ENCODE results near the gene CATSPERZ. TPM values are rescaled to one million over a fixed set of nuclear protein-coding genes. Genes with fewer than 3 reads are reported as not detected.
A peak's percentile ranks its signal among the peaks of the same experiment; 100 is the strongest.
"Not testable (repeated sequence)": the region's sequence is repeated elsewhere in the genome, so short reads cannot be mapped to it uniquely, and the experiment has no call there.

Gene CATSPERZ
- total and polyA plus RNA-seq, 3 donors from 2014 or later, result 278 to 1,116 (median 484) TPM

DNA sequence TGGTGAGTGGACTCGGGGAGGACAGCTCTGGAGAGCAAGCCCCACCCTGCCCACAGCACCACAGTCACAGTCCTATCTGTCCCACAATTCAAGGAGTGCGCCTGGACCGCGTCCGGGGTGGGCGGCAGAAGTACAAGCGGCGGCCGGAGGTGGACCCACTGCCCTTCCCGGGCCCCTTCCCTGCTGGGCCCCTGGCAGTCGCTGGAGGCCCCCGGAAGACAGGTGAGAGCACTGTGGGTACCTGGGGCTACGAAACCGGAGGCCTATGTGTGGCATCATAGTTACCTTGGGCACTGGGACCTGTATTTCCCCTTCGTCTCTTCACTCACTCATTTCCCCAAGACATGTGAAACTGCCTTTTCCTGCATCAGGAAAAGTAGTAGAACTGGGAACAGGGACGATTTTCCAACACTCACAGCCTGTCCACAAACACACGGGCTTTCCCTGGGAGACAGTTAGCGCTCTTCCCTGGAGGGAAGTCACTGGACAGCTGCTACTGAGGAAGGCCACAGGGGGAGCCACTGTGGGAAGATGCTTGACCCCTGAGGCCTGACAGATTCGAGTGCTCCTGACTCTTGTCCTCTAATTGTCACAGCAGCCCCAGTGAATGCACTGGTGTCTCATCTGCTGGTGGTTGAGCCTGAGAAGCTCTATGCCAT, 14.1 kb downstream of the CATSPERZ start:
- no peak for DNase-seq
- intact Hi-C loops (cut with DNase I; ENCODE audit: low total_unique reads), result no loop called here
- Histone ChIP-seq H3K4me3 (no peak overlapping the region), H3K27me3 (no peaks in the 10 kb centered on the region), H3K27ac (peak overlapping the region; percentile 42 to 71), H3K4me1 (peaks cover 6% of the 10 kb centered on the region), H3K36me3 (ENCODE audit: low read depth, missing control alignments) (no peaks in the 10 kb centered on the region), H3K9me3 (no peaks in the 10 kb centered on the region)
- 76 to 79% methylated on average over 9 to 19 of the region's 19 CpGs for WGBS, 2 donors
- TF ChIP-seq, protein P1, sequence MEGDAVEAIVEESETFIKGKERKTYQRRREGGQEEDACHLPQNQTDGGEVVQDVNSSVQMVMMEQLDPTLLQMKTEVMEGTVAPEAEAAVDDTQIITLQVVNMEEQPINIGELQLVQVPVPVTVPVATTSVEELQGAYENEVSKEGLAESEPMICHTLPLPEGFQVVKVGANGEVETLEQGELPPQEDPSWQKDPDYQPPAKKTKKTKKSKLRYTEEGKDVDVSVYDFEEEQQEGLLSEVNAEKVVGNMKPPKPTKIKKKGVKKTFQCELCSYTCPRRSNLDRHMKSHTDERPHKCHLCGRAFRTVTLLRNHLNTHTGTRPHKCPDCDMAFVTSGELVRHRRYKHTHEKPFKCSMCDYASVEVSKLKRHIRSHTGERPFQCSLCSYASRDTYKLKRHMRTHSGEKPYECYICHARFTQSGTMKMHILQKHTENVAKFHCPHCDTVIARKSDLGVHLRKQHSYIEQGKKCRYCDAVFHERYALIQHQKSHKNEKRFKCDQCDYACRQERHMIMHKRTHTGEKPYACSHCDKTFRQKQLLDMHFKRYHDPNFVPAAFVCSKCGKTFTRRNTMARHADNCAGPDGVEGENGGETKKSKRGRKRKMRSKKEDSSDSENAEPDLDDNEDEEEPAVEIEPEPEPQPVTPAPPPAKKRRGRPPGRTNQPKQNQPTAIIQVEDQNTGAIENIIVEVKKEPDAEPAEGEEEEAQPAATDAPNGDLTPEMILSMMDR (IDR thresholded peaks at IDR 0.05), result no peak
- TF ChIP-seq POLR2A (IDR thresholded peaks at IDR 0.05), result no peak

DNA sequence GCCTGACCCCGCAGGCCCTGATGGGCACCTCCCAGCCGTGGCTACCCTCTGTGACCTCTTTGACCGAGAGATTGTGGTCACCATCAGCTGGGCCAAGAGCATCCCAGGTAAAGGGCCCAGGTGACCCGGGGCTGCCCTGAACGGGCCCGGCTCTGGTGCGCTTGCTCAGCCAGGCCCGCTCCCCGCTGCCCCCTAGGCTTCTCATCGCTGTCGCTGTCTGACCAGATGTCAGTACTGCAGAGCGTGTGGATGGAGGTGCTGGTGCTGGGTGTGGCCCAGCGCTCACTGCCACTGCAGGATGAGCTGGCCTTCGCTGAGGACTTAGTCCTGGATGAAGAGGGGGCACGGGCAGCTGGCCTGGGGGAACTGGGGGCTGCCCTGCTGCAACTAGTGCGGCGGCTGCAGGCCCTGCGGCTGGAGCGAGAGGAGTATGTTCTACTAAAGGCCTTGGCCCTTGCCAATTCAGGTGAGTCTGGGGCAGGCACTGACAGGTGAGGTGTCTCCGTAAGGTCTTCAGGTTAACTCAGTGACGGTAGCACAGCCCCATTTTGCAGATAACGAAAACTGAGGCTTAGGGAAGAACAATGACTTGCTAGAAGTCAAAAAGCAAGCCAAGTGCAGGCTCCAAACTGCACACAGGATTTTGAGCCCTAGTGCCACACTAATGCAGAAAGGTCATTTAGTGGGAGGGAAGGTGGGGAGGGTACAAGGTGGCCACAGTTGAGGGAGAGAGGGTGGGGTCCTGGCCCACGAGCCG, 14.8 kb downstream of the CATSPERZ start:
- no peak overlapping the region for H3K27ac ChIP-seq
- no peak for DNase-seq
- H3K9me3 ChIP-seq, result no peaks in the 10 kb centered on the region
- H3K36me3 ChIP-seq (ENCODE audit: low read depth, missing control alignments), result no peaks in the 10 kb centered on the region
- intact Hi-C loops (cut with DNase I; ENCODE audit: low total_unique reads), result no loop called here
- WGBS, 2 donors, result 85 to 87% methylated on average over 17 to 22 of the region's 24 CpGs
- H3K27me3 ChIP-seq, result no peaks in the 10 kb centered on the region
- H3K4me3 ChIP-seq, result no peak overlapping the region
- TF ChIP-seq, protein P1 (IDR thresholded peaks at IDR 0.05), result no peak
- no peak for TF ChIP-seq POLR2A (IDR thresholded peaks at IDR 0.05)
- H3K4me1 ChIP-seq, result peaks cover 9% of the 10 kb centered on the region

DNA sequence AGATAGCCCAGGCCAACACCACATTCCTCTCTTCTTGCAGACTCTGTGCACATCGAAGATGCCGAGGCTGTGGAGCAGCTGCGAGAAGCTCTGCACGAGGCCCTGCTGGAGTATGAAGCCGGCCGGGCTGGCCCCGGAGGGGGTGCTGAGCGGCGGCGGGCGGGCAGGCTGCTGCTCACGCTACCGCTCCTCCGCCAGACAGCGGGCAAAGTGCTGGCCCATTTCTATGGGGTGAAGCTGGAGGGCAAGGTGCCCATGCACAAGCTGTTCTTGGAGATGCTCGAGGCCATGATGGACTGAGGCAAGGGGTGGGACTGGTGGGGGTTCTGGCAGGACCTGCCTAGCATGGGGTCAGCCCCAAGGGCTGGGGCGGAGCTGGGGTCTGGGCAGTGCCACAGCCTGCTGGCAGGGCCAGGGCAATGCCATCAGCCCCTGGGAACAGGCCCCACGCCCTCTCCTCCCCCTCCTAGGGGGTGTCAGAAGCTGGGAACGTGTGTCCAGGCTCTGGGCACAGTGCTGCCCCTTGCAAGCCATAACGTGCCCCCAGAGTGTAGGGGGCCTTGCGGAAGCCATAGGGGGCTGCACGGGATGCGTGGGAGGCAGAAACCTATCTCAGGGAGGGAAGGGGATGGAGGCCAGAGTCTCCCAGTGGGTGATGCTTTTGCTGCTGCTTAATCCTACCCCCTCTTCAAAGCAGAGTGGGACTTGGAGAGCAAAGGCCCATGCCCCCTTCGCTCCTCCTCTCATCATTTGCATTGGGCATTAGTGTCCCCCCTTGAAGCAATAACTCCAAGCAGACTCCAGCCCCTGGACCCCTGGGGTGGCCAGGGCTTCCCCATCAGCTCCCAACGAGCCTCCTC, 15.7 kb downstream of the CATSPERZ start:
- H3K9me3 ChIP-seq; H3K36me3 ChIP-seq (ENCODE audit: low read depth, missing control alignments); H3K4me3 ChIP-seq; intact Hi-C loops (cut with DNase I; ENCODE audit: low total_unique reads); H3K27me3 ChIP-seq; H3K4me1 ChIP-seq; DNase-seq: not testable (repeated sequence)
- H3K27ac ChIP-seq, result peak overlapping the region in 1 of 2 donors; percentile 98
- 23 to 66% methylated on average over 2 to 22 of the region's 25 CpGs for WGBS, 2 donors

DNA sequence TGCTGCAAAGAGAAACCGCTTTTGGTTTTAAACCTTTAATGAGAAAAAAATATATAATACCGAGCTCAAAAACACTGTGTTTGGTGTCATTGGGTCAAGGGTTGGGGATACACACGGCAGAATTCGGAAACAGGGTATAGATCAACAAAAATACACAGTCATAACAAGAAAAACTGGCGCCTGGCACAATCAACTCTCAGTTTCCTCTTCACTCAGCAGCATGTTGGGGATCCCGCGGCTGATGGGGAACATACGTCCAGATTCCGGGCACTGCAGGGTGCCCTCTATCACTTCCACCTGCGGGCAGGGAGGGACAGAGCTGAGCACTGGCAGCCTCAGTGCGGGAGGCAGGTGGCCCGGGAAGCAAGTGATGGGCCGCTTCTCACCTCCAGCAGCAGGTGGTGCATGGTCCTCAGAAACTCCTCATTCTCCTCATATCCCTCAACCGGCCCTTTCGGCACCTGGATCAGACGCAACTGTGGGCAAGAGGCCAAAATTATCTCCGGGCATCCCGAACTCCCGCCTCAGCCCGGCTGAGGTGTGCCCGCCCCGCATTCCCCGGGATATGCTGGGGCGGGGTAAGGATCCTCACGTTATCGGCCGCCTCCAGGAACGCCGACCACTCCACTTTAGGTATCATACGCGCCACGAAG, 16.6 kb downstream of the CATSPERZ start:
- WGBS, 2 donors, result 4% methylated on average over 32 of the region's 32 CpGs
- Histone ChIP-seq H3K4me3 (peak overlapping the region; percentile 72 to 75), H3K9me3 (no peaks in the 10 kb centered on the region), H3K27ac (peak overlapping the region; percentile 75 to 98), H3K27me3 (no peaks in the 10 kb centered on the region), H3K36me3 (ENCODE audit: low read depth, missing control alignments) (no peaks in the 10 kb centered on the region), H3K4me1 (peaks cover 9% of the 10 kb centered on the region)
- TF ChIP-seq POLR2A (IDR thresholded peaks at IDR 0.05), result no peak
- TF ChIP-seq, protein P1 (IDR thresholded peaks at IDR 0.05), result no peak
- intact Hi-C loops (cut with DNase I; ENCODE audit: low total_unique reads), result no loop called here
- no peak for DNase-seq

Measured in testis (tissue), 3 donors.